K562 (cell line): Measurements from ENCODE around the gene GALNT15. TPM values are rescaled to one million over a fixed set of nuclear protein-coding genes. Genes with fewer than 3 reads are reported as not detected.

Source experiments
- ATAC-seq: fragments of 200-7000 bp; cut with Tn5 transposase; 3 replicates; pipeline ENCODE4 v1.9.1; 2020; ENCODE audit warnings: moderate library complexity
- BruUV-seq: library from RNA; stranded (reverse); fragments of 400-500 nt; replicated peaks from 2 replicates; lab custom pipeline; 2021; lab: Mats Ljungman, UMichigan
- CTCF ChIA-PET: fragments of 300-600 bp; formaldehyde crosslinking; extraction: SDS; loops from one replicate; lab custom pipeline; 2021; ENCODE audit warnings: low intra/inter-chr PET ratio; lab: Yijun Ruan, JAX
- POLR2A ChIA-PET: fragments of 300-600, 350-650 bp; sonication (Branson Sonifier 250); formaldehyde crosslinking; extraction: SDS; loops from one replicate; lab custom pipeline; 2021; ENCODE audit warnings: antibody characterized with exemption, inconsistent platforms; lab: Yijun Ruan, JAX
- DNase-seq, 4 experiments: peaks; one replicate each; pipeline versions ENCODE4 v3.0.0 to v3.0.0-alpha.2; 2011 to 2018; ENCODE audit warnings: low spot score in 3 of 4, mixed read lengths in 3 of 4; ENCODE audit errors: extremely low read depth in 1 of 4
- FAIRE-seq: peaks from 2 replicates; lab custom pipeline; 2011; peaks lifted over from hg19 to GRCh38; lab: Jason Lieb, UNC
- H2AFZ ChIP-seq: 2 replicates; pipeline ENCODE4 v1.6.0; 2011; ENCODE audit warnings: low read depth, low read length, control low read depth, inconsistent platforms
- H3K27ac ChIP-seq: fragments of 200-600 bp; 3 replicates; pipeline ENCODE4 v1.8.0; 2011; ENCODE audit warnings: low read depth, mild to moderate bottlenecking, control low read depth, inconsistent platforms, low read length, moderate library complexity, mixed read lengths; ENCODE audit errors: extremely low read depth
- H3K27me3 ChIP-seq, 2 experiments: fragments of 300-600 bp in 1 of 2; 2 replicates in 1 of 2; 3 replicates in 1 of 2; pipeline versions ENCODE4 v1.6.0 to v1.8.0; 2011; ENCODE audit warnings: inconsistent platforms in 2 of 2, low read length in 2 of 2, mild to moderate bottlenecking in 1 of 2, mixed read lengths in 1 of 2, moderate library complexity in 1 of 2; ENCODE audit not compliant: control insufficient read depth in 2 of 2, insufficient read depth in 2 of 2
- H3K36me3 ChIP-seq: fragments of 300-600 bp; 3 replicates; pipeline ENCODE4 v1.8.0; 2011; ENCODE audit warnings: mild to moderate bottlenecking, low read length, inconsistent platforms; ENCODE audit not compliant: control insufficient read depth, insufficient read depth
- H3K4me1 ChIP-seq, 2 experiments: fragments of 200-600 bp in 1 of 2; replicated peaks in 1 of 2; 2 replicates in 1 of 2; 3 replicates in 1 of 2; pipeline versions ENCODE4 v1.5.1 to v1.8.0; 2011; ENCODE audit warnings: inconsistent platforms in 2 of 2, low read length in 2 of 2, mild to moderate bottlenecking in 1 of 2, mixed read lengths in 1 of 2, moderate library complexity in 1 of 2; ENCODE audit not compliant: control insufficient read depth in 2 of 2, insufficient read depth in 2 of 2
- H3K4me2 ChIP-seq: 2 replicates; pipeline ENCODE4 v1.6.1; 2011; ENCODE audit warnings: low read length, control low read depth, inconsistent platforms, mixed read lengths; ENCODE audit not compliant: insufficient read depth
- H3K4me3 ChIP-seq: fragments of 200-600 bp; sonication (generic), shearing (Covaris generic); 2 replicates; pipeline ENCODE4 v1.5.1; 2016; ENCODE audit warnings: control low read depth, inconsistent platforms
- H3K79me2 ChIP-seq: fragments of 200-600 bp; 3 replicates; pipeline ENCODE4 v1.8.0; 2011; ENCODE audit warnings: low read length, inconsistent platforms; ENCODE audit not compliant: control insufficient read depth, insufficient read depth
- H3K9ac ChIP-seq, 2 experiments: 2 replicates each; pipeline versions ENCODE4 v1.6.0 to v1.6.1; 2011; ENCODE audit warnings: low read depth in 2 of 2, low read length in 2 of 2, control low read depth in 1 of 2, inconsistent platforms in 1 of 2, mild to moderate bottlenecking in 1 of 2, mixed read lengths in 1 of 2; ENCODE audit not compliant: insufficient read depth in 1 of 2
- H3K9me1 ChIP-seq: one replicate; pipeline ENCODE4 v1.6.0; 2011; ENCODE audit warnings: inconsistent platforms, mild to moderate bottlenecking, low read length, moderate library complexity; ENCODE audit not compliant: control insufficient read depth, insufficient read depth
- H3K9me3 ChIP-seq: replicated peaks from 2 replicates; pipeline ENCODE4 v1.5.1; 2011; ENCODE audit warnings: low read depth, low read length, inconsistent platforms; ENCODE audit not compliant: control insufficient read depth, insufficient read depth
- H4K20me1 ChIP-seq: replicated peaks from 2 replicates; pipeline ENCODE4 v1.6.1; 2011; ENCODE audit warnings: low read length, inconsistent platforms, mixed read lengths; ENCODE audit not compliant: control insufficient read depth, insufficient read depth
- CSDE1 ChIP-seq, 2 experiments: fragments of 450-650 bp; IDR thresholded peaks; 2 replicates each; pipeline ENCODE4 v1.6.1; 2016; ENCODE audit warnings: mild to moderate bottlenecking in 1 of 2
- FOS ChIP-seq: IDR thresholded peaks from 3 replicates; pipeline ENCODE4 v1.6.1; 2011; ENCODE audit not compliant: insufficient read length; ENCODE audit errors: extremely low read depth
- HINFP ChIP-seq: fragments of 450-650 bp; conservative IDR thresholded peaks from 2 replicates; pipeline ENCODE4 v1.6.1; 2016; ENCODE audit warnings: missing genetic modification characterization, low read depth, mild to moderate bottlenecking, control low read depth, missing compliant biosample characterization
- NKRF ChIP-seq: fragments of 450-650 bp; IDR thresholded peaks from 2 replicates; pipeline ENCODE4 v1.6.1; 2016; ENCODE audit warnings: borderline replicate concordance
- POLR2B ChIP-seq: fragments of 450-650 bp; IDR thresholded peaks from 2 replicates; pipeline ENCODE4 v1.6.1; 2018; ENCODE audit warnings: low read depth; ENCODE audit not compliant: partially characterized antibody
- RUNX1 ChIP-seq: sonication (generic); IDR thresholded peaks from 2 replicates; pipeline ENCODE4 v1.6.1; 2016; ENCODE audit warnings: antibody characterized with exemption, low read depth
- SMAD3 ChIP-seq: fragments of 450-650 bp; formaldehyde crosslinking; conservative IDR thresholded peaks from 2 replicates; pipeline ENCODE4 v1.4.0; 2020; ENCODE audit warnings: mild to moderate bottlenecking
- TCF3 ChIP-seq: sonication (generic); formaldehyde crosslinking; IDR thresholded peaks from 2 replicates; pipeline ENCODE4 v1.4.0; 2020; ENCODE audit warnings: mild to moderate bottlenecking, missing genetic modification reagents
- ZNF12 ChIP-seq: sonication (generic); formaldehyde crosslinking; IDR thresholded peaks from 2 replicates; pipeline ENCODE4 v1.4.0; 2020; ENCODE audit warnings: mild to moderate bottlenecking, missing genetic modification reagents
- ZNF143 ChIP-seq: sonication (generic); formaldehyde crosslinking; IDR thresholded peaks from 2 replicates; pipeline ENCODE4 v1.9.0; 2022; ENCODE audit warnings: mild to moderate bottlenecking, missing genetic modification reagents
- ZNF165 ChIP-seq: fragments of 250-450 bp; sonication (Bioruptor Pico); IDR thresholded peaks from 2 replicates; pipeline ENCODE4 v1.4.0; 2020; ENCODE audit warnings: borderline replicate concordance
- ZNF24 ChIP-seq: fragments of 450-650 bp; IDR thresholded peaks from 2 replicates; pipeline ENCODE4 v1.6.1; 2016
- ZNF324 ChIP-seq: fragments of 250-450 bp; sonication (Bioruptor Pico); IDR thresholded peaks from 2 replicates; pipeline ENCODE4 v1.4.0; 2020; ENCODE audit warnings: mild to moderate bottlenecking
- ZNF436 ChIP-seq: fragments of 250-450, 450-650 bp; sonication (Bioruptor Pico); formaldehyde crosslinking; IDR thresholded peaks from 2 replicates; pipeline ENCODE4 v1.7.0; 2020; ENCODE audit warnings: mild to moderate bottlenecking
- ZNF57 ChIP-seq: fragments of 450-650 bp; formaldehyde crosslinking; IDR thresholded peaks from 2 replicates; pipeline ENCODE4 v1.4.0; 2020; ENCODE audit warnings: mild to moderate bottlenecking, moderate library complexity
- ZNF696 ChIP-seq: fragments of 250-450 bp; sonication (Bioruptor Pico); conservative IDR thresholded peaks from 2 replicates; pipeline ENCODE4 v1.4.0; 2020; ENCODE audit warnings: mild to moderate bottlenecking, moderate library complexity
- WGBS: fragments of 100-300 bp; shearing (Covaris generic); methylation state at CpG from one replicate; pipeline ENCODE4 v1.1.6; 2016; ENCODE audit warnings: low coverage, mixed read lengths; ENCODE audit not compliant: insufficient coverage; ENCODE audit errors: missing lambda C conversion rate; 5-methylcytosine and 5-hydroxymethylcytosine counted together
- in situ Hi-C: fragments of 300-500 bp; cut with MboI; formaldehyde crosslinking; loops from 4 replicates; pipeline ENCODE4 v1.15.0; 2018; ENCODE audit warnings: inconsistent platforms, mixed read lengths
- intact Hi-C: fragments of 100-400 bp; cut with micrococcal nuclease; formaldehyde crosslinking; loops from 2 replicates; pipeline ENCODE4 v1.14.2; 2022
- polyA plus RNA-seq, 8 experiments: library from polyadenylated mRNA; depleted of rRNA in 4 of 8; stranded (reverse) in 5 of 8; unstranded in 3 of 8; fragments of >200 nt; fragmentation: Nextera tagmentation in 2 of 8; fragmentation: Illumina TruSeq in 1 of 8; extraction: Ambion mirVana in 2 of 8; extraction: Trizol in 1 of 8; gene quantifications; 2 replicates each; pipeline versions ENCODE4 v1.2.1 to v1.2.3, GENCODE V29; 2011 to 2014; ENCODE audit warnings: inconsistent platforms in 1 of 8, missing spikeins in 1 of 8
- total RNA-seq, 7 experiments: library from RNA; depleted of rRNA in 6 of 7; stranded (reverse); fragments of >200 nt in 6 of 7; fragmentation: Illumina TruSeq in 2 of 7; extraction: Trizol in 2 of 7; gene quantifications; 2 replicates each; pipeline versions ENCODE4 v1.2.1 to v1.2.3, GENCODE V29; 2011 to 2021; ENCODE audit warnings: low replicate concordance in 1 of 7
- TF ChIP-seq, protein P1 (sequence below), 2 experiments: fragments of 150-350 bp in 1 of 2; IDR thresholded peaks; 2 replicates each; pipeline ENCODE4 v1.6.1; 2012 to 2016; ENCODE audit warnings: low read depth in 2 of 2, low read length in 2 of 2, mild to moderate bottlenecking in 1 of 2, moderate library complexity in 1 of 2

GALNT15 gene
- total and polyA plus RNA-seq, 9 of the 15 experiments (the other 6 are each of a cell fraction or from before 2014, with no cell fraction given): not detected

DNA sequence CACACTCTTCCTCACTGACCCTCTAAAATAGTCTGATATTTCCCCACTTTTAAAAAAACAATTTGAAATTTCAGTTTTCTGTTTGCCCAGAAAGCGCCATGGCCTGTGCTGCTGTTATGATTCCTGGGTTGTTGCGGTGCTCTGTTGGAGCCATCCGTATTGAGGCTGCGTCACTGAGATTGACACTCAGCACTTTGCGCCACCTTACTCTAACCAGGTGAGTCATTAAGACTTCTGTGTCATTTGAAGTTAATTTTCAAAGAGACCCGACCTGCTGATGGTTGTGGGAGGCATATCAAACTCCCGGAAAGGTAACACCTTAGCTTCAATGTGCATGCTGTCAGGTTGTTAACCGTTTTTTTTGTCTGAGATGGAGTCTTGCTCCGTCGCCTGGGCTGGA, 96.4 kb downstream of the GALNT15 start:
- intact Hi-C loops: no loop called here
- no TSS peak for BruUV-seq
- H3K4me2 ChIP-seq: no peak overlapping the region
- no peak for FAIRE-seq
- TF ChIP-seq CSDE1 (IDR thresholded peaks at IDR 0.05) (no peak), HINFP (tag) (no peak), TCF3 (CRISPR knock-in tag) (no peak), ZNF165 (CRISPR knock-in tag) (no peak), ZNF12 (CRISPR knock-in tag) (no peak), ZNF57 (CRISPR knock-in tag) (no peak), ZNF24 (no peak), POLR2B (no peak), RUNX1 (no peak), ZNF696 (CRISPR knock-in tag) (no peak), ZNF143 (CRISPR knock-in tag) (no peak), ZNF436 (CRISPR knock-in tag) (no peak), FOS (no peak), NKRF (no peak), ZNF324 (no peak), SMAD3 (no peak)
- TF ChIP-seq, protein P1, sequence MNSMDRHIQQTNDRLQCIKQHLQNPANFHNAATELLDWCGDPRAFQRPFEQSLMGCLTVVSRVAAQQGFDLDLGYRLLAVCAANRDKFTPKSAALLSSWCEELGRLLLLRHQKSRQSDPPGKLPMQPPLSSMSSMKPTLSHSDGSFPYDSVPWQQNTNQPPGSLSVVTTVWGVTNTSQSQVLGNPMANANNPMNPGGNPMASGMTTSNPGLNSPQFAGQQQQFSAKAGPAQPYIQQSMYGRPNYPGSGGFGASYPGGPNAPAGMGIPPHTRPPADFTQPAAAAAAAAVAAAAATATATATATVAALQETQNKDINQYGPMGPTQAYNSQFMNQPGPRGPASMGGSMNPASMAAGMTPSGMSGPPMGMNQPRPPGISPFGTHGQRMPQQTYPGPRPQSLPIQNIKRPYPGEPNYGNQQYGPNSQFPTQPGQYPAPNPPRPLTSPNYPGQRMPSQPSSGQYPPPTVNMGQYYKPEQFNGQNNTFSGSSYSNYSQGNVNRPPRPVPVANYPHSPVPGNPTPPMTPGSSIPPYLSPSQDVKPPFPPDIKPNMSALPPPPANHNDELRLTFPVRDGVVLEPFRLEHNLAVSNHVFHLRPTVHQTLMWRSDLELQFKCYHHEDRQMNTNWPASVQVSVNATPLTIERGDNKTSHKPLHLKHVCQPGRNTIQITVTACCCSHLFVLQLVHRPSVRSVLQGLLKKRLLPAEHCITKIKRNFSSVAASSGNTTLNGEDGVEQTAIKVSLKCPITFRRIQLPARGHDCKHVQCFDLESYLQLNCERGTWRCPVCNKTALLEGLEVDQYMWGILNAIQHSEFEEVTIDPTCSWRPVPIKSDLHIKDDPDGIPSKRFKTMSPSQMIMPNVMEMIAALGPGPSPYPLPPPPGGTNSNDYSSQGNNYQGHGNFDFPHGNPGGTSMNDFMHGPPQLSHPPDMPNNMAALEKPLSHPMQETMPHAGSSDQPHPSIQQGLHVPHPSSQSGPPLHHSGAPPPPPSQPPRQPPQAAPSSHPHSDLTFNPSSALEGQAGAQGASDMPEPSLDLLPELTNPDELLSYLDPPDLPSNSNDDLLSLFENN (IDR thresholded peaks at IDR 0.05; ENCODE audit: low read depth in 2 of 2, low read length in 2 of 2): no peak
- H4K20me1 ChIP-seq: 0 out of 2 replicates have a peak, but pooled peaks cover 10% of the 10 kb centered on the region
- H3K4me1 ChIP-seq: peaks cover 7 to 10% of the 10 kb centered on the region in 2 experiments; a peak in 2 of 5 replicates
- 94% methylated on average over 10 of the region's 10 CpGs for WGBS
- no peak for DNase-seq
- H3K79me2 ChIP-seq: peaks cover 35% of the 10 kb centered on the region
- CTCF ChIA-PET: no interaction called here
- no peak overlapping the region for H3K27ac ChIP-seq
- ATAC-seq: no peak
- in situ Hi-C loops: no loop called here
- H3K9me1 ChIP-seq: no peaks in the 10 kb centered on the region
- H3K9me3 ChIP-seq: no peaks in the 10 kb centered on the region
- H3K36me3 ChIP-seq: peaks cover 74% of the 10 kb centered on the region
- H3K9ac ChIP-seq: no peak overlapping the region
- no peak overlapping the region for H3K4me3 ChIP-seq
- no peak overlapping the region for H2AFZ ChIP-seq
- H3K27me3 ChIP-seq: no peaks in the 10 kb centered on the region
- POLR2A ChIA-PET: no interaction called here
